Measurements from ENCODE around the gene MBLAC2.
A peak's percentile ranks its signal among the peaks of the same experiment; 100 is the strongest.

The MBLAC2 gene

GRCh38 chr5:90446961-90447360 is 27.6 kb downstream of the MBLAC2 start:
- no peak for DNase-seq

GRCh38 chr5:90440644-90441043 is 33.9 kb downstream of the MBLAC2 start:
- no peak for DNase-seq

- no peak for DNase-seq
These were observed 36.5 kb downstream of the MBLAC2 start for GRCh38 chr5:90438100-90438499.

- no peak for DNase-seq
These were observed 36.9 kb downstream of the MBLAC2 start for GRCh38 chr5:90437663-90438062.

DNA sequence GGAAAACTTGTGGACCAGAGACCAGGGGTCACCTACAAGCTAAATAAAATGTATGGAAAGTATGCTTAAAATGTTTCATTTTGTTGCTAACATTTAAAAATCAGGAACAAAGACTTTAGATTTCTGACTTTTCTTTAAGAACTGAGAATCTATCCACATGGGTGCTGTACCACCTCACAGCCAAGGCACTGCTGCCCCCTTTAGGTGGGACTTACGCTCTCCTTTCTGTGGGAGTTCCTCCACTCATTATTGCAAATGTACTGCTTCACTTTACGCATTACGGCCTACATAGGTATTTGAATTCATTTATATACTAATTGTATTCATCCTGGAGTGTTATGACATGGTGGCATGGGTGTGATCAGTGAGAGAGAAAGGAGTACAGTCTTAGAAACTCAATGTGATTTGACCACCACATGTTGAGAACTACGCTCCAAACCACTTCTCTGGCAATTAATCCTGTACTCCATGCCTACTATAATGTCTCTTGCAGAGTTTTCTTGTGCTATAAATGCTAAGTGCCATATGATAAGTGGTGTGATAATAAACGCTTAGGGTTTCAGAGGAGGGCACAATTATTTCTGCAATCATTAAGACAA is 40.4 kb downstream of the MBLAC2 start:
- DNase-seq: peak; percentile 44

DNA sequence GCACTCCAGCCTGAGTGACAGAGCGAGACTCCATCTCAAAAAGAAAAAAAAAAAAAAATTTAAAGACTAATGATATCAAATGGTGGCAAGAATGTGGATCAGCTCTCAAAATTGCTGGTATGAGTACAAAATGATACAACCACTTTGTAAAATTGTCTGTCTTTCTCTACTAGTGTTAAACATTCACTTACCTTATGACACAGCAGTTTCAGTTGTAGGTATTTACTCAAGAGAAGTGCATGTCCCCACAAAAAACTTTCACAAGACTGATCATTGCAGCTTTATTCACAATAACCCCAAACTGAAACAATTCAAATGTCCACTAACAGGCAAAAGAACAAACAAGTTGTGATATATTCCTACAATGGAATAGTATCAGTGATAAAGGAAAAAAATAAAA is 50.3 kb downstream of the MBLAC2 start:
- no peak for DNase-seq

DNA sequence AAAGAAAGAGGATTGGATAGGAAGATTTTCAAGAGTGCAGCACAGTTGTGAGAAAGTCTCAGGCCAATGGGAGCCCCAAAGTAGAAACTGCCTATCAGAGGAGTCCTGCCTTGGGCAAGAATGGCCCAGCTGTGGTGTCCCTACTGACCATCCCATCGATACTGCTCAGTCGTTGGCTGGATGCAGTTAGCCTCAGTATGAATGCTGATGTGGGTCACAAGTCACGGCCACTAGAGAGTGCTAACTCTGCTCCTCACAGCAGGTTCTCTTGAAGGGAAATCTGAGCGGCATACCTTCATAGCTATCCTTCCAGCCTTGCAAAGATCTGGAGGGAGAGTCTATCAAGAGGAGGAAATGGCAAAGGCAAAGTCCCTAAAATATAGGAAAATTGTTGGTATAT is 53.4 kb downstream of the MBLAC2 start:
- no peak for DNase-seq

- DNase-seq: no peak
These were observed 56.4 kb downstream of the MBLAC2 start for GRCh38 chr5:90418214-90418613.

- DNase-seq: no peak
These were observed 64.3 kb downstream of the MBLAC2 start for GRCh38 chr5:90410178-90410762.

DNA sequence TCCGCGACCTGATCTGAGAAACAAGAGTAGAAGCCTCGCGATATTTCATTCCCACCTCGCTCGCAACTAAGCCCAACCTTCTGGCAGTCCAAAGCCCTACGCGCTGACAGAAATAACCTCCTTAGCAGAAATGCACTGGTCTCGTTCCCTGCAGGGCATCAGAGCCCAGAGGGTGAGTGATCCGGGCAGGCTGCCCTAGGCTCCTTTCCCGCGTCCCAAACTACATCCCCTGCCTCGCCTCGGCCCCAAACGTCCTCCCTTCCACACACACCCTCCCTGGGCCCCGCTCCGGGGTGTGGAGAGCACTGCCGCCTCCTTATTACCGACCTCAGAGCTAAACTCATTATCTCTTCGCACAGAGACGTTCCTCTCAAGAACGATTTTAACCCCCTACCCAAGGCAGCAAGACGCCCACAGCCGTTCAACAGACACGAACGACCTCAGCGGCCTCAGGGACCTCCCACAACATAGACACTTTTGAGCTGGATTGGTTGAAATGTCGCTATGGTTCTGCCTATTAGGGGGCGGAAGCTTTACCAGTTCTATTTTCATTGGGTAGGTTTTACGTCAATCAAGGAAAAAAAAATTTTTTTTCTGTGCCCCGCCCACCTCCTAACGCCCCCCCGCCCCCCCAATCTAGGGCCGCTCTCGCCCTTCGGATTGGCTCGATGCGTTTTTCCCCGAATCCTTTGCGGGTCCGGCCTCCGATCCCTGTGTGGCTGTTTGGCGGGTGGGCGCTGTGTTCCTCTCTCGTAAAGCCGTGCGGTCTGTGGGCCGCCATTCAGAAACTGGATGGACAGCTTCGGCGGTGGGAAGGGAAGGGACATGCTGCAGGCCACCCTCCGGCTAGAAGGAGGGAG is 65.0 kb downstream of the MBLAC2 start, which contains the start of gene CETN3:
TSS of gene CETN3 (minus strand) at position 439 of the 860 bp plus-strand sequence. CDS start at position 344, 95 bp downstream.
- DNase-seq: peak; percentile 95

- no peak for DNase-seq
These were observed 65.8 kb downstream of the MBLAC2 start for GRCh38 chr5:90408571-90409317.

Data from CD4-positive, alpha-beta T cell treated with Interleukin-21 for 1 hour (primary cell).